NCI-H1092 (cell line): ENCODE results near the gene MEPE.
"Not testable (repeated sequence)": the region's sequence is repeated elsewhere in the genome, so short reads cannot be mapped to it uniquely, and the experiment has no call there.

Experiments
- DNase-seq: peaks from one replicate; lab custom pipeline; 2025; lab: John Stamatoyannopoulos, UW

The MEPE gene

GRCh38 chr4:87882861-87883260, 50.1 kb downstream of the MEPE start:
- DNase-seq, result no peak

DNA sequence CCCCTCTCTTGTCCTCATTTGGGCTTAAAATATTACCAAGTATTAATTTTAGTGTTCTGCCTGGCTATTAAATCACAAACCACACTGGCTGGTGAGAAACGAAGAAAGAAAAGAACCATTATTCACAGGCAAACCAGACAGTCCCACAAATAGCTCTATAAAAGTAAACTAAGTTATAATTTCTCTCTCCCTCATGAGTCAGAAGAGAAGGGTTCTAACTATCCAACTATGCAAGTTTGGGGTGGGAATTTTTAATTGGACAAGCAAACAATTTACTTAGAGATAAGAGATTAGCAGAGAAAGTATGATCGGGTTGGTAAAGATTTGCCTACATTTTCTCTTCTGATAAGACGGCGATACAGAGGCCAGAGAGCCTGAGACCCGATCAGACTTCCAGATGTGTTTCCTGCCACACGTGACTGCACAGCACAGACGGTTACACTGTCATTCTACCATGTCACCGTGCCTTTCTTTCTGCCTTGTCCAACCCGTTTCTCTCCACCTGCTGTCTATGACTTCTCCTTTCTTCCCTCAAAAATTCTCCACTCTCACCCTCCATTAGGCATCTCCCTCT, 52.3 kb downstream of the MEPE start:
- DNase-seq, result no peak

- no peak for DNase-seq
Measured at GRCh38 chr4:87886083-87886482, 53.3 kb downstream of the MEPE start.

- not testable (repeated sequence) for DNase-seq
Measured at GRCh38 chr4:87890753-87891152, 58.0 kb downstream of the MEPE start.

DNA sequence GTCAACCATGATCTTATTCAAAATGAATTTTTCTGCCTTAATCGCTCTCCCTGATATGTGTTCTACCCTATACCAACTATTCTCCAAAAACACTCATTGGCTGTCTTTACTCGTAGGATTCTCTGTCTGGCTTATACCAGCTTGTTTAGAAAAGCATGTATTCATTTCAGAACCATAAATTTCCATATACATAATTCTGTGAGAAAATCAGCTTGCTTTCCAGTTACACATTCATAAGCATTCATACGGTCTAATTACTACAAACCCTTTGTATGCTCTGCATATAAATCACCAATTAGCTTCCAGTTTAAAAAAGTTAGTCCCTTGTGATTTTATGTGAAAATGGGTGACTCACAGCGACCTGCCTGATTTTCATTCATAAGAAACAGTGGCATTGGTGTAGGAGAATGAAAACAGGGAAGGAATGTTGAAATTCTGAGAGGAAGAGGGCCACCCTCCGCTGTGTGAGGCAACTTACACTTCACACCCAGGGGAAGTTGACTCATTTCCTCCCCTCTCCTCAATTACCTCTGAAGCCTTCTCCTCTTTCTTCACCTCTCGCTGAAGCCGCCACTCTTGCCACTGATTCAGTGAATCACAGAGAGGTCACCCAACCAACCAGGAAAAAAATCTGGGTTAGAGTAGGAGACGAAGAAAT, 63.3 kb downstream of the MEPE start:
- no peak for DNase-seq
